Adrenal gland (tissue), 5 donors: ENCODE measurements around the gene SORBS1.

Source experiments
- POLR2A ChIP-seq, 2 donors: fragments of 450-650 bp; IDR thresholded peaks; one replicate each; pipeline ENCODE4 v1.6.1; 2017; ENCODE audit warnings: antibody characterized with exemption in 2 of 2, mild to moderate bottlenecking in 2 of 2, moderate library complexity in 1 of 2
- TF ChIP-seq, protein P1 (sequence below), 6 experiments: fragments of 450-650 bp in 4 of 6; fragments of 200-600 bp in 2 of 6; sonication (generic) in 1 of 6; IDR thresholded peaks; 1 replicate in 5 of 6; 2 replicates in 1 of 6; pipeline versions ENCODE4 v1.5.1 to v1.8.0; 2016 to 2021; ENCODE audit warnings: antibody characterized with exemption in 6 of 6, mild to moderate bottlenecking in 2 of 6, moderate library complexity in 1 of 6
- donor health status: DM: no; HTN: no; CAD: no.

DNA sequence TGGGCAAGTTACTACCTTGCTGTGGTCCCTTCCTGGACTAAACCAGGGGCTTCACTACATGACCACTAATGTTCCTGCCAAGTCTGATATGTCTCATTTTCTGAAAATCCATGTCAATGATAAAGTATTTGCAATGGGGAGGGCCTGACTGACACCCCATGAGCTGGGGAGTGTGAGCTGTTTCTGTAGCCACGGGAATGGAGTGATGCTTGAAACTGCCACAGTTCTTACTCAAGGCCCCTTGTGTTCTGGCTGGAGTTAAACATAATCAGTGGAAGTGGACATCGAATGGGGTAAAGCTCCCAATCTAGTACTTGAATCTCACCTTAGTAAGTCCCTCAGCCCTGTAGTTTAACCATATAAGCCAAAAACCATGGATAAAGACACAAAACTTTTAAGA, 208.5 kb downstream of the SORBS1 start:
- no peak for TF ChIP-seq POLR2A (IDR thresholded peaks at IDR 0.05)
- TF ChIP-seq, protein P1, sequence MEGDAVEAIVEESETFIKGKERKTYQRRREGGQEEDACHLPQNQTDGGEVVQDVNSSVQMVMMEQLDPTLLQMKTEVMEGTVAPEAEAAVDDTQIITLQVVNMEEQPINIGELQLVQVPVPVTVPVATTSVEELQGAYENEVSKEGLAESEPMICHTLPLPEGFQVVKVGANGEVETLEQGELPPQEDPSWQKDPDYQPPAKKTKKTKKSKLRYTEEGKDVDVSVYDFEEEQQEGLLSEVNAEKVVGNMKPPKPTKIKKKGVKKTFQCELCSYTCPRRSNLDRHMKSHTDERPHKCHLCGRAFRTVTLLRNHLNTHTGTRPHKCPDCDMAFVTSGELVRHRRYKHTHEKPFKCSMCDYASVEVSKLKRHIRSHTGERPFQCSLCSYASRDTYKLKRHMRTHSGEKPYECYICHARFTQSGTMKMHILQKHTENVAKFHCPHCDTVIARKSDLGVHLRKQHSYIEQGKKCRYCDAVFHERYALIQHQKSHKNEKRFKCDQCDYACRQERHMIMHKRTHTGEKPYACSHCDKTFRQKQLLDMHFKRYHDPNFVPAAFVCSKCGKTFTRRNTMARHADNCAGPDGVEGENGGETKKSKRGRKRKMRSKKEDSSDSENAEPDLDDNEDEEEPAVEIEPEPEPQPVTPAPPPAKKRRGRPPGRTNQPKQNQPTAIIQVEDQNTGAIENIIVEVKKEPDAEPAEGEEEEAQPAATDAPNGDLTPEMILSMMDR (IDR thresholded peaks at IDR 0.05) = no peak
